Testis (tissue), 2 donors: Measurements from ENCODE around the gene SRP54.

Experiments used
- POLR2A ChIP-seq: fragments of 450-650 bp; IDR thresholded peaks from one replicate; pipeline ENCODE4 v1.6.1; 2017; ENCODE audit warnings: antibody characterized with exemption, mild to moderate bottlenecking, moderate library complexity
- TF ChIP-seq, protein P1 (sequence below), 3 experiments: fragments of 450-650 bp in 2 of 3; fragments of 200-600 bp in 1 of 3; sonication (generic) in 1 of 3; IDR thresholded peaks; one replicate each; pipeline ENCODE4 v1.5.1; 2016 to 2019; ENCODE audit warnings: antibody characterized with exemption in 3 of 3, mild to moderate bottlenecking in 2 of 3, moderate library complexity in 1 of 3

- TF ChIP-seq, protein P1, sequence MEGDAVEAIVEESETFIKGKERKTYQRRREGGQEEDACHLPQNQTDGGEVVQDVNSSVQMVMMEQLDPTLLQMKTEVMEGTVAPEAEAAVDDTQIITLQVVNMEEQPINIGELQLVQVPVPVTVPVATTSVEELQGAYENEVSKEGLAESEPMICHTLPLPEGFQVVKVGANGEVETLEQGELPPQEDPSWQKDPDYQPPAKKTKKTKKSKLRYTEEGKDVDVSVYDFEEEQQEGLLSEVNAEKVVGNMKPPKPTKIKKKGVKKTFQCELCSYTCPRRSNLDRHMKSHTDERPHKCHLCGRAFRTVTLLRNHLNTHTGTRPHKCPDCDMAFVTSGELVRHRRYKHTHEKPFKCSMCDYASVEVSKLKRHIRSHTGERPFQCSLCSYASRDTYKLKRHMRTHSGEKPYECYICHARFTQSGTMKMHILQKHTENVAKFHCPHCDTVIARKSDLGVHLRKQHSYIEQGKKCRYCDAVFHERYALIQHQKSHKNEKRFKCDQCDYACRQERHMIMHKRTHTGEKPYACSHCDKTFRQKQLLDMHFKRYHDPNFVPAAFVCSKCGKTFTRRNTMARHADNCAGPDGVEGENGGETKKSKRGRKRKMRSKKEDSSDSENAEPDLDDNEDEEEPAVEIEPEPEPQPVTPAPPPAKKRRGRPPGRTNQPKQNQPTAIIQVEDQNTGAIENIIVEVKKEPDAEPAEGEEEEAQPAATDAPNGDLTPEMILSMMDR (IDR thresholded peaks at IDR 0.05) = no peak
- TF ChIP-seq POLR2A = no peak
Measured at GRCh38 chr14:35046751-35047536, 64.2 kb downstream of the SRP54 start.
